ENCODE data around the gene HOXB8. TPM values are rescaled to one million over a fixed set of nuclear protein-coding genes. Genes with fewer than 3 reads are reported as not detected.
A peak's percentile ranks its signal among the peaks of the same experiment; 100 is the strongest.

HOXB8 gene
- total and polyA plus RNA-seq, 2 experiments from 2014 or later = 0.31 to 0.57 TPM

DNA sequence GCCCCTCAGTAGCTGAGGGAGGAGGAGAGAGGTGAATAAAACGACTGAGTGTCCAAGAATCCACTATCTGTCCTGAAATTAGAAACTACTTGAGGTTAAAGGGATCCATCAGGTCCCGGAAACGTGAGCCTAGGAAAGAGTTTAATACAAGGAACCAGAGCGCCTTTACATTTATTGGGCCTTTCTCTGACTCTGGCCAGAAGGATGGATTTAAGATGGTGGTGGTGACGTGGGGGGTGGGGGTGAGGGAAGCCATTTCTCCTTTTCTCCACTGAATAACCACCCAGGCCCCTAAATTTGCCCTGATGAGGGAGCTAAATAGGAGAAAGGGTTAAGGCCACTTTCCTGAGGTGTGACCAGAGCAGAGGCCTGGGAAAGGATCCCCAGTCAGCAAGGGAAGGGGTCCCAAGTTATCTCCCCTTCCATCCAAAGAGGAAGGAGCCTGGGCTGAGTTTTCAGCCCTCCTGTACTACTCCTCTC, 12.1 kb upstream of the HOXB8 start:
- Histone ChIP-seq H3K36me3 (replicated peaks; ENCODE audit: insufficient read depth, low read depth) (no peaks in the 10 kb centered on the region), H3K4me3 (no peak overlapping the region), H2AFZ (no peak overlapping the region), H3K79me2 (no peaks in the 10 kb centered on the region), H3K9me2 (replicated peaks; ENCODE audit: insufficient read depth) (no peaks in the 10 kb centered on the region), H3K4me1 (ENCODE audit: insufficient read depth) (peaks cover 20% of the 10 kb centered on the region), H3K4me2 (peak overlapping the region; percentile 94), H3K9me3 (ENCODE audit: low read depth) (no peaks in the 10 kb centered on the region), H4K20me1 (ENCODE audit: insufficient read depth, poor library complexity, severe bottlenecking) (no peaks in the 10 kb centered on the region), H3K27ac (peak overlapping the region; percentile 26), H3K27me3 (peaks cover 98% of the 10 kb centered on the region)
- no peak for DNase-seq (ENCODE audit: low spot score)
- 19% methylated on average over 5 of the region's 5 CpGs for WGBS (ENCODE audit: low lambda C conversion rate, missing lambda C conversion rate)
- TF ChIP-seq EZH2 (IDR thresholded peaks at IDR 0.05; ENCODE audit: borderline replicate concordance) = peak; percentile 26
- no peak for TF ChIP-seq EZH2phosphoT487 (IDR thresholded peaks at IDR 0.05; ENCODE audit: low read depth, severe bottlenecking, unreplicated experiment)

DNA sequence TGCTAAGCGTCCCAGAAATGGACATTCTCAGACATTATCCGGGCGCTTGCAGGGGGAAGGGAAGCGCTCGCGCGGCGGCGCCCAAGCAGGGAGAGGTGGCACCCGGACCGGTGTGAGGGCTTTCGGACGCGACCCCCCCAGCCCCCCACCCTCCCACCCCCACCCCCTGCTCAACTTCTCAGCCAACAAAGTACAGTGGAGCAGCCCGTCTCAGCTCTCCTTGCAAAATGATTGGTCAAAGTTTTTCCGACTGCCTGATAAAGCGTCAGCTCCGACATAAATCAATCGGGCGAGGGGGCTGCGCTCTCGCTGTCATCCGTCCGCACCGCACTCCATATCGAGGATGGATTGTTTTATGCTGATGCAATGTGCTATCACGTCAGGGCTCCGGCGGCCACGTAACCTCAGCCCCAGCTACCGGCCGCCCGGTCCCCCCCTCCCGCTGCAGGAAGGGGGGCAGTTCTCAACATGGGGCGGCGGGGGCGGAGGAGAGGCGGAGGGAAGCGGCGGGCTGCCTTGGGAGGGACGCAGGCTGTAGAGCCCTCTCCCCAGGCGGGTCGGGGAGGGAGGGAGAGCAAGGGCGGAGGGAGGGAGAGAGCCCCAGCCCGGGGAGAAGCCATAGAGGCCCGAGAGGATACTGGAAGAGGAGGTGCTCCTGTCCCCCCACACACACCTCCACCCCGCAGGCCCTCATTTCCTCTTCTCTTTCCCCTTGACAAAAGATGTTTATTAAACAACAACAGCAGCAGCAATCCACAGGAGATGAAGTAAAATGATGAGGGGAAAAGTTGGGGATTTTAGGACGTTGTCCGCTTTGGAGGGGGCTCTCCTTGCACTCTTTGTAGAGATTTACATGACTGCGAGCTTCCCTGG, 11.4 kb upstream of the HOXB8 start, which contains the start of gene HOXB9:
Gene HOXB9, minus strand, starts transcription at position 114 of the 873 bp plus-strand sequence. Its CDS starts 89 bp downstream, at position 25.
- Histone ChIP-seq H3K4me3 (peak within 1 kb of the TSS; percentile 29), H3K4me1 (ENCODE audit: insufficient read depth) (peaks cover 20% of the 10 kb centered on the region), H3K79me2 (no peaks in the 10 kb centered on the region), H2AFZ (peak within 1 kb of the TSS; percentile 66), H3K9me2 (replicated peaks; ENCODE audit: insufficient read depth) (no peaks in the 10 kb centered on the region), H3K36me3 (replicated peaks; ENCODE audit: insufficient read depth, low read depth) (no peaks in the 10 kb centered on the region), H3K27me3 (peaks cover 98% of the 10 kb centered on the region), H3K4me2 (peak within 1 kb of the TSS; percentile 94), H3K27ac (peak within 1 kb of the TSS; percentile 55), H3K9me3 (ENCODE audit: low read depth) (no peaks in the 10 kb centered on the region), H4K20me1 (ENCODE audit: insufficient read depth, poor library complexity, severe bottlenecking) (no peaks in the 10 kb centered on the region)
- WGBS (ENCODE audit: low lambda C conversion rate, missing lambda C conversion rate) = 3% methylated on average over 30 of the region's 50 CpGs
- DNase-seq (ENCODE audit: low spot score) = peak; percentile 72
- TF ChIP-seq EZH2 (IDR thresholded peaks at IDR 0.05; ENCODE audit: borderline replicate concordance) (no peak), EZH2phosphoT487 (IDR thresholded peaks at IDR 0.05; ENCODE audit: low read depth, severe bottlenecking, unreplicated experiment) (peak; percentile 28)

DNA sequence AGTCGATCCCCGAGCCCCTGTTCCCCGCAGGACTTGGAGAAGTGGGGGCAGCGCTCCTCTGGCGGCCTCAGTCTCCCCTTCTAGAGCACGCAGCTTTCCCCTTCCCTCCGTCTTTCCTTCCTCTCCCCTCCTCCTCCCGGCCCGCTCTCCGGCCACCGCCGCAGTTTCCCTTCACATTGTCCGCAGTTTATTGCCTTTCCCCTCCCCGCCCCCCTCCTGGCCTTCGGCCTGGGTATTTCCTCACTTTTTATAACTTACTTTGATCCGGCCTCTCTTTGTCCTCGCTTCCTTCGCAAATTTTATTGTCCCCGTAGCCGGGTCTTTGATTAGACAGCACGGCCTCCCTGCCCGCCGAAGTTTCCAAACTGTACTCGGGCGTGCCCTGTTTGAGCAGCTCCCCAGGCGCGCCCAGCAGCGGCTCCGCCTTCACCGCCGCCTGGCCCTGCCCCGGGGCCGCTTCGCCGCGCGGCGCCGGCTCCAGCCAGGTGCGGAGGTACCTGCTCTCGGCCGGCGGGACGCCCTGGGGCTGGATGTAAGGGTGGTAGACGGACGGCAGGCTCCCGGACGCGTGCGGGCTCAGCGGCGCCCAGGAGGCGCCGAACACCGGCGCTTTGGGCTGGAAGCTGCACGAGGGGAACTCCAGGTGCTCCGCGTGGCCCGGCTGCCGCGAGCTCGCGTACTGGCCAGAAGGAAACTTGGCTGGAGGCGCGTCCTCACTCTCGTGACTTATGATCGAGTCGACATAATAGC, 10.6 kb upstream of the HOXB8 start:
- Histone ChIP-seq H3K27ac (peak overlapping the region; percentile 55), H3K4me2 (peak overlapping the region; percentile 94), H3K36me3 (replicated peaks; ENCODE audit: insufficient read depth, low read depth) (no peaks in the 10 kb centered on the region), H3K9me3 (ENCODE audit: low read depth) (no peaks in the 10 kb centered on the region), H3K27me3 (peaks cover 98% of the 10 kb centered on the region), H3K9me2 (replicated peaks; ENCODE audit: insufficient read depth) (no peaks in the 10 kb centered on the region), H4K20me1 (ENCODE audit: insufficient read depth, poor library complexity, severe bottlenecking) (no peaks in the 10 kb centered on the region), H2AFZ (peak overlapping the region; percentile 66), H3K4me1 (ENCODE audit: insufficient read depth) (peaks cover 20% of the 10 kb centered on the region), H3K79me2 (no peaks in the 10 kb centered on the region), H3K4me3 (peak overlapping the region; percentile 29)
- under 1% methylated on average over 59 of the region's 69 CpGs for WGBS (ENCODE audit: low lambda C conversion rate, missing lambda C conversion rate)
- peak; percentile 66 for DNase-seq (ENCODE audit: low spot score)
- TF ChIP-seq EZH2phosphoT487 (IDR thresholded peaks at IDR 0.05; ENCODE audit: low read depth, severe bottlenecking, unreplicated experiment) = peak; percentile 58
- TF ChIP-seq, protein P1, sequence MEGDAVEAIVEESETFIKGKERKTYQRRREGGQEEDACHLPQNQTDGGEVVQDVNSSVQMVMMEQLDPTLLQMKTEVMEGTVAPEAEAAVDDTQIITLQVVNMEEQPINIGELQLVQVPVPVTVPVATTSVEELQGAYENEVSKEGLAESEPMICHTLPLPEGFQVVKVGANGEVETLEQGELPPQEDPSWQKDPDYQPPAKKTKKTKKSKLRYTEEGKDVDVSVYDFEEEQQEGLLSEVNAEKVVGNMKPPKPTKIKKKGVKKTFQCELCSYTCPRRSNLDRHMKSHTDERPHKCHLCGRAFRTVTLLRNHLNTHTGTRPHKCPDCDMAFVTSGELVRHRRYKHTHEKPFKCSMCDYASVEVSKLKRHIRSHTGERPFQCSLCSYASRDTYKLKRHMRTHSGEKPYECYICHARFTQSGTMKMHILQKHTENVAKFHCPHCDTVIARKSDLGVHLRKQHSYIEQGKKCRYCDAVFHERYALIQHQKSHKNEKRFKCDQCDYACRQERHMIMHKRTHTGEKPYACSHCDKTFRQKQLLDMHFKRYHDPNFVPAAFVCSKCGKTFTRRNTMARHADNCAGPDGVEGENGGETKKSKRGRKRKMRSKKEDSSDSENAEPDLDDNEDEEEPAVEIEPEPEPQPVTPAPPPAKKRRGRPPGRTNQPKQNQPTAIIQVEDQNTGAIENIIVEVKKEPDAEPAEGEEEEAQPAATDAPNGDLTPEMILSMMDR (IDR thresholded peaks at IDR 0.05; ENCODE audit: poor library complexity) = no peak
- peak; percentile 92 for TF ChIP-seq EZH2 (IDR thresholded peaks at IDR 0.05; ENCODE audit: borderline replicate concordance)

Data from hepatocyte (in vitro differentiated cells).